ENCODE results near the gene NOP14. TPM values are rescaled to one million over a fixed set of nuclear protein-coding genes. Genes with fewer than 3 reads are reported as not detected.

NOP14 gene
- total RNA-seq, 1 donor from 2014 or later = 21.4 TPM

GRCh38 chr4:2944586-2945526 lies 18.4 kb downstream of the NOP14 start:
- Histone ChIP-seq H3K36me3 (peaks cover 97% of the 10 kb centered on the region), H3K27me3 (no peaks in the 10 kb centered on the region), H3K4me1 (peaks cover 4% of the 10 kb centered on the region), H3K27ac (peak overlapping the region; percentile 6), H3K9me3 (no peaks in the 10 kb centered on the region), H3K4me3 (no peak overlapping the region)
- no peak for TF ChIP-seq CTCF (IDR thresholded peaks at IDR 0.05)
- ATAC-seq (peak; percentile 14), DNase-seq (no peak)
- intact Hi-C loops (cut with DNase I) = no loop called here

- Histone ChIP-seq H3K4me1 (peaks cover 4% of the 10 kb centered on the region), H3K4me3 (no peak overlapping the region), H3K27ac (peak overlapping the region; percentile 6), H3K9me3 (no peaks in the 10 kb centered on the region), H3K27me3 (no peaks in the 10 kb centered on the region), H3K36me3 (peaks cover 97% of the 10 kb centered on the region)
- DNase-seq (no peak), ATAC-seq (no peak)
- intact Hi-C loops (cut with DNase I) = no loop called here
- no peak for TF ChIP-seq CTCF (IDR thresholded peaks at IDR 0.05)
Observed at GRCh38 chr4:2944091-2944482, 19.1 kb downstream of the NOP14 start.

- TF ChIP-seq CTCF (IDR thresholded peaks at IDR 0.05) = no peak
- Histone ChIP-seq H3K4me1 (peaks cover 4% of the 10 kb centered on the region), H3K4me3 (no peak overlapping the region), H3K27me3 (no peaks in the 10 kb centered on the region), H3K36me3 (peaks cover 97% of the 10 kb centered on the region), H3K9me3 (no peaks in the 10 kb centered on the region), H3K27ac (no peak overlapping the region)
- intact Hi-C loops (cut with DNase I) = no loop called here
- DNase-seq (no peak), ATAC-seq (no peak)
Observed at GRCh38 chr4:2943364-2944090, 19.7 kb downstream of the NOP14 start.

GRCh38 chr4:2942532-2943363 lies 20.5 kb downstream of the NOP14 start:
- Histone ChIP-seq H3K27ac (peak overlapping the region; percentile 47), H3K4me3 (no peak overlapping the region), H3K9me3 (no peaks in the 10 kb centered on the region), H3K27me3 (no peaks in the 10 kb centered on the region), H3K36me3 (peaks cover 97% of the 10 kb centered on the region), H3K4me1 (peaks cover 4% of the 10 kb centered on the region)
- ATAC-seq (peak; percentile 86), DNase-seq (peak; percentile 81)
- no peak for TF ChIP-seq CTCF (IDR thresholded peaks at IDR 0.05)
- intact Hi-C loops (cut with DNase I) = no loop called here

- ATAC-seq (no peak), DNase-seq (no peak)
- intact Hi-C loops (cut with DNase I) = no loop called here
- H3K4me1 ChIP-seq = peaks cover 11% of the 10 kb centered on the region
- no peaks in the 10 kb centered on the region for H3K9me3 ChIP-seq
- no peak for TF ChIP-seq CTCF (IDR thresholded peaks at IDR 0.05)
- peaks cover 97% of the 10 kb centered on the region for H3K36me3 ChIP-seq
- H3K27ac ChIP-seq = peak overlapping the region; percentile 47
- H3K4me3 ChIP-seq = no peak overlapping the region
- H3K27me3 ChIP-seq = no peaks in the 10 kb centered on the region
Observed at GRCh38 chr4:2942037-2942531, 21.1 kb downstream of the NOP14 start.
